Small intestine (tissue), 7 donors: ENCODE data around the gene EXOC4. TPM values are rescaled to one million over a fixed set of nuclear protein-coding genes. Genes with fewer than 3 reads are reported as not detected.

Source experiments
- DNase-seq, 2 donors: peaks; one replicate each; pipeline versions ENCODE4 v3.0.0 to v3.0.0-alpha.2; 2013
- FAIRE-seq: peaks from 2 replicates; lab custom pipeline; 2012; peaks lifted over from hg19 to GRCh38; lab: Jason Lieb, UNC
- H3K27ac ChIP-seq, 3 donors: one replicate each; pipeline ENCODE4 v1.5.1; 2013; ENCODE audit warnings: low read length in 2 of 3, mild to moderate bottlenecking in 2 of 3, control low read depth in 1 of 3, inconsistent platforms in 1 of 3, low read depth in 1 of 3, moderate library complexity in 1 of 3
- H3K27me3 ChIP-seq, 3 donors: one replicate each; pipeline ENCODE4 v1.6.1; 2013; ENCODE audit warnings: low read length in 3 of 3, inconsistent platforms in 1 of 3; ENCODE audit not compliant: control insufficient read depth in 3 of 3, insufficient read depth in 3 of 3
- H3K36me3 ChIP-seq, 3 donors: one replicate each; pipeline ENCODE4 v1.6.1; 2013; ENCODE audit warnings: low read length in 3 of 3, inconsistent platforms in 1 of 3, low read depth in 1 of 3, mild to moderate bottlenecking in 1 of 3, moderate library complexity in 1 of 3; ENCODE audit not compliant: control insufficient read depth in 3 of 3, insufficient read depth in 2 of 3
- H3K4me1 ChIP-seq, 3 donors: one replicate each; pipeline ENCODE4 v1.6.1; 2013; ENCODE audit warnings: low read length in 2 of 3, inconsistent platforms in 1 of 3, low read depth in 1 of 3, mild to moderate bottlenecking in 1 of 3, moderate library complexity in 1 of 3; ENCODE audit not compliant: control insufficient read depth in 3 of 3, insufficient read depth in 2 of 3
- H3K4me3 ChIP-seq, 3 donors: one replicate each; pipeline ENCODE4 v1.5.1; 2013; ENCODE audit warnings: low read length in 3 of 3, control low read depth in 1 of 3, inconsistent platforms in 1 of 3, low read depth in 1 of 3, mild to moderate bottlenecking in 1 of 3, moderate library complexity in 1 of 3
- H3K9me3 ChIP-seq, 2 donors: one replicate each; pipeline ENCODE4 v1.6.1; 2013; ENCODE audit warnings: low read depth in 1 of 2, low read length in 1 of 2; ENCODE audit not compliant: control insufficient read depth in 2 of 2, insufficient read depth in 1 of 2
- WGBS, 3 donors: extraction: QIAGEN DNeasy Blood & Tissue Kit; methylation state at CpG; one replicate each; pipeline ENCODE4 v1.1.7; 2013; 5-methylcytosine and 5-hydroxymethylcytosine counted together
- polyA plus RNA-seq, 4 donors: library from polyadenylated mRNA; stranded (reverse) in 3 of 4; unstranded in 1 of 4; fragments of 200-250 nt in 3 of 4; fragments of 120-200 nt in 1 of 4; gene quantifications; one replicate each; pipeline versions ENCODE4 v1.2.1 to v1.2.3, GENCODE V29; 2013
- donor health status: healthy with polysubstance abuse.
- donor health status: control.
- donor health status: control.
- donor health status: Bipolar disorder and iron deficiency.
- donor health status: healthy.

EXOC4 gene
- polyA plus RNA-seq, 4 donors = 10.5 to 46.8 (median 18.8) TPM

GRCh38 chr7:134113655-134114054 is 860.8 kb downstream of the EXOC4 start:
- H3K27me3 ChIP-seq = no peaks in the 10 kb centered on the region
- H3K4me1 ChIP-seq = no peaks in the 10 kb centered on the region
- peak in 1 of 2 donors; percentile 0 for DNase-seq
- no peaks in the 10 kb centered on the region for H3K9me3 ChIP-seq
- H3K27ac ChIP-seq = no peak overlapping the region
- no peak for FAIRE-seq
- H3K4me3 ChIP-seq = no peak overlapping the region
- H3K36me3 ChIP-seq = no peaks in the 10 kb centered on the region

DNA sequence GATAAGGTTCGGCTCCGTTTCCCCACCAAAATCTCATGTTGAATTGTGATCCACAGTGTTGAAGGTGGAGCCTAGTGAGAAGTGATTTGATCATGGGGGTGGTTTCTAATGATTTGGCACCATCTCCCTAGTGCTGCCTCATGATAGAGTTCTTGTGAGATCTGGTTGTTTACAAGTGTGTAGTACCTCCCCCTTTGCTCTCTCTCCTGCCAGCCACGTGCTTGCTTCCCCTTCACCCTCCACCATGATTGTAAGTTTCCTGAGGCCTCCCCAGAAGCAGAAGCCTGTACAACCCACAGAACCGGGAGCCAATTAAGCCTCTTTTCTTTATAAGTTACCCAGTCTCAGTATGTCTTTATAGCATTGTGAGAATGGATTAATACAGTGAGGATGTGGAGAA is 862.1 kb downstream of the EXOC4 start:
- H3K27ac ChIP-seq = no peak overlapping the region
- H3K9me3 ChIP-seq = no peaks in the 10 kb centered on the region
- FAIRE-seq (no peak), DNase-seq (peak in 1 of 2 donors; percentile 0)
- no peaks in the 10 kb centered on the region for H3K36me3 ChIP-seq
- 76 to 84% (median 76%) methylated on average over 4 of the region's 4 CpGs for WGBS, 3 donors
- H3K4me3 ChIP-seq = no peak overlapping the region
- no peaks in the 10 kb centered on the region for H3K4me1 ChIP-seq
- peaks cover 0 to 2% (median 0%) of the 10 kb centered on the region in 3 donors for H3K27me3 ChIP-seq

Other genes starting within 250 kb of the EXOC4 start
- 10 to 100 TPM; 53.5 to 98.6 (median 78.9) TPM for gene CHCHD3, start 171.0 kb upstream of the EXOC4 start, polyA plus RNA-seq